Adrenal gland (tissue), 5 donors: ENCODE data around the gene CDYL.

Experiments
- POLR2A ChIP-seq, 2 donors: fragments of 450-650 bp; IDR thresholded peaks; one replicate each; pipeline ENCODE4 v1.6.1; 2017; ENCODE audit warnings: antibody characterized with exemption in 2 of 2, mild to moderate bottlenecking in 2 of 2, moderate library complexity in 1 of 2
- TF ChIP-seq, protein P1 (sequence below), 6 experiments: fragments of 450-650 bp in 4 of 6; fragments of 200-600 bp in 2 of 6; sonication (generic) in 1 of 6; IDR thresholded peaks; 1 replicate in 5 of 6; 2 replicates in 1 of 6; pipeline versions ENCODE4 v1.5.1 to v1.8.0; 2016 to 2021; ENCODE audit warnings: antibody characterized with exemption in 6 of 6, mild to moderate bottlenecking in 2 of 6, moderate library complexity in 1 of 6
- donor health status: DM: no; HTN: no; CAD: no.

DNA sequence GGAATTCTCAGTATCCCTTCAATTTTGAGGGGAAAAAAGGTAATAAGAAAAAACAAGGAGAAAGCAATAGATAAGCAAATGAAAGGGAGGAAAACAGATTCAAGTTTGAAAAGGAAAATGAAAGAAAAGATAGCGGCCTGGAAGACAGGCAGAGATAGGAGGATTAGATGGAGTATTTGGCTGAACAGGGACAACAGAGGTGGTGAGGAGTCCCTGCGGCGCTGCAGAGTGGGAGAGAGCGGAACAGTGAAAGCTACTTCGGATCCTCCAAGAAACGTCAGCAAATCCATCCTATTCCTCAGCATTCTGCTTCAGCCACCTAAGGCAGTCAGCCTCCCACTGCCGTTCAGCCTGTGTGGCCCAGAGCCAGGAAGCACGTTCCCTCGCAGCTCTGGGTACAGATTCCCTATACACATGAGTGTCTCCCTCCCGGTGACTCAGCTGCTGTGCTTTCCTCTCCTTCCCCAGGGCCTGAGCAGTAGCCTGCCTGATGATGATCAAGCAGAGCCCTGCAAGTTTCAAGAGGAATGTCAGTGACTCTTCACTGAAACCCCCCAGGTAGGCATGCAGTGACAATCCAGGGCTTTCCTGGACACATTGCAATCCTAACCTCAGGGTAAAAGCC is 43.4 kb upstream of the CDYL start:
- TF ChIP-seq, protein P1, sequence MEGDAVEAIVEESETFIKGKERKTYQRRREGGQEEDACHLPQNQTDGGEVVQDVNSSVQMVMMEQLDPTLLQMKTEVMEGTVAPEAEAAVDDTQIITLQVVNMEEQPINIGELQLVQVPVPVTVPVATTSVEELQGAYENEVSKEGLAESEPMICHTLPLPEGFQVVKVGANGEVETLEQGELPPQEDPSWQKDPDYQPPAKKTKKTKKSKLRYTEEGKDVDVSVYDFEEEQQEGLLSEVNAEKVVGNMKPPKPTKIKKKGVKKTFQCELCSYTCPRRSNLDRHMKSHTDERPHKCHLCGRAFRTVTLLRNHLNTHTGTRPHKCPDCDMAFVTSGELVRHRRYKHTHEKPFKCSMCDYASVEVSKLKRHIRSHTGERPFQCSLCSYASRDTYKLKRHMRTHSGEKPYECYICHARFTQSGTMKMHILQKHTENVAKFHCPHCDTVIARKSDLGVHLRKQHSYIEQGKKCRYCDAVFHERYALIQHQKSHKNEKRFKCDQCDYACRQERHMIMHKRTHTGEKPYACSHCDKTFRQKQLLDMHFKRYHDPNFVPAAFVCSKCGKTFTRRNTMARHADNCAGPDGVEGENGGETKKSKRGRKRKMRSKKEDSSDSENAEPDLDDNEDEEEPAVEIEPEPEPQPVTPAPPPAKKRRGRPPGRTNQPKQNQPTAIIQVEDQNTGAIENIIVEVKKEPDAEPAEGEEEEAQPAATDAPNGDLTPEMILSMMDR (IDR thresholded peaks at IDR 0.05), result no peak
- no peak for TF ChIP-seq POLR2A (IDR thresholded peaks at IDR 0.05)
